HG03095 (cell line): ENCODE results near the gene PPM1H.
A peak's percentile ranks its signal among the peaks of the same experiment; 100 is the strongest.

Experiments
- ATAC-seq: cut with Tn5 transposase; IDR thresholded peaks from one replicate; pipeline ENCODE4 v1.9.1; 2021; ENCODE audit warnings: moderate library complexity; ENCODE audit not compliant: unreplicated experiment

PPM1H gene

GRCh38 chr12:62657363-62657632 lies 277.7 kb downstream of the PPM1H start:
- ATAC-seq = no peak

- ATAC-seq = no peak
Measured at GRCh38 chr12:62656591-62657362, 278.2 kb downstream of the PPM1H start.

- ATAC-seq = no peak
Measured at GRCh38 chr12:62655666-62656151, 279.2 kb downstream of the PPM1H start.

- no peak for ATAC-seq
Measured at GRCh38 chr12:62654326-62655241, 280.4 kb downstream of the PPM1H start.

- no peak for ATAC-seq
Measured at GRCh38 chr12:62653740-62654139, 281.2 kb downstream of the PPM1H start.

GRCh38 chr12:62653304-62653703 lies 281.6 kb downstream of the PPM1H start:
- no peak for ATAC-seq

GRCh38 chr12:62651138-62651537 lies 283.8 kb downstream of the PPM1H start:
- no peak for ATAC-seq

- ATAC-seq = no peak
Measured at GRCh38 chr12:62649412-62650138, 285.4 kb downstream of the PPM1H start.

- no peak for ATAC-seq
Measured at GRCh38 chr12:62647586-62647985, 287.4 kb downstream of the PPM1H start.

GRCh38 chr12:62646566-62646965 lies 288.4 kb downstream of the PPM1H start:
- no peak for ATAC-seq

- no peak for ATAC-seq
Measured at GRCh38 chr12:62643486-62643885, 291.5 kb downstream of the PPM1H start.

- no peak for ATAC-seq
Measured at GRCh38 chr12:62642486-62642885, 292.5 kb downstream of the PPM1H start.

GRCh38 chr12:62640910-62641448 lies 294.0 kb downstream of the PPM1H start:
- ATAC-seq = peak; percentile 96

GRCh38 chr12:62637679-62638078 lies 297.3 kb downstream of the PPM1H start:
- no peak for ATAC-seq

- no peak for ATAC-seq
Measured at GRCh38 chr12:62635649-62636048, 299.3 kb downstream of the PPM1H start.

- ATAC-seq = peak; percentile 28
Measured at GRCh38 chr12:62632411-62632918, 302.5 kb downstream of the PPM1H start.

GRCh38 chr12:62631471-62632410 lies 303.2 kb downstream of the PPM1H start:
- peak; percentile 85 for ATAC-seq

GRCh38 chr12:62629971-62630739 lies 304.8 kb downstream of the PPM1H start:
- ATAC-seq = no peak

- ATAC-seq = no peak
Measured at GRCh38 chr12:62629413-62629812, 305.5 kb downstream of the PPM1H start.
